Upper lobe of left lung (tissue), 4 donors: Measurements from ENCODE around the gene TYMP.

Experiments
- CTCF ChIP-seq, 6 experiments: fragments of 450-650 bp in 4 of 6; fragments of 200-600 bp in 2 of 6; sonication (generic) in 2 of 6; IDR thresholded peaks; one replicate each; pipeline ENCODE4 v1.5.1; 2016 to 2019; ENCODE audit warnings: antibody characterized with exemption in 6 of 6
- POLR2A ChIP-seq, 4 donors: fragments of 450-650 bp; IDR thresholded peaks; one replicate each; pipeline ENCODE4 v1.5.1; 2016 to 2017; ENCODE audit warnings: antibody characterized with exemption in 4 of 4, mild to moderate bottlenecking in 2 of 4

- no peak for TF ChIP-seq CTCF (IDR thresholded peaks at IDR 0.05)
- no peak for TF ChIP-seq POLR2A (IDR thresholded peaks at IDR 0.05)
Measured at GRCh38 chr22:50578776-50579310, 49.0 kb upstream of the TYMP start.
